22Rv1 (cell line): Measurements from ENCODE around the gene HDAC6.

Experiments used
- H3K27ac ChIP-seq: fragments of 450-650 bp; 2 replicates; pipeline ENCODE4 v1.5.1; 2017
- ZFX ChIP-seq: fragments of 450-650 bp; IDR thresholded peaks from 2 replicates; pipeline ENCODE4 v1.6.1; 2017; ENCODE audit warnings: antibody characterized with exemption, borderline replicate concordance
- TF ChIP-seq, protein P1 (sequence below): fragments of 450-650 bp; IDR thresholded peaks from 2 replicates; pipeline ENCODE4 v1.5.1; 2017; ENCODE audit warnings: mild to moderate bottlenecking

The HDAC6 gene

DNA sequence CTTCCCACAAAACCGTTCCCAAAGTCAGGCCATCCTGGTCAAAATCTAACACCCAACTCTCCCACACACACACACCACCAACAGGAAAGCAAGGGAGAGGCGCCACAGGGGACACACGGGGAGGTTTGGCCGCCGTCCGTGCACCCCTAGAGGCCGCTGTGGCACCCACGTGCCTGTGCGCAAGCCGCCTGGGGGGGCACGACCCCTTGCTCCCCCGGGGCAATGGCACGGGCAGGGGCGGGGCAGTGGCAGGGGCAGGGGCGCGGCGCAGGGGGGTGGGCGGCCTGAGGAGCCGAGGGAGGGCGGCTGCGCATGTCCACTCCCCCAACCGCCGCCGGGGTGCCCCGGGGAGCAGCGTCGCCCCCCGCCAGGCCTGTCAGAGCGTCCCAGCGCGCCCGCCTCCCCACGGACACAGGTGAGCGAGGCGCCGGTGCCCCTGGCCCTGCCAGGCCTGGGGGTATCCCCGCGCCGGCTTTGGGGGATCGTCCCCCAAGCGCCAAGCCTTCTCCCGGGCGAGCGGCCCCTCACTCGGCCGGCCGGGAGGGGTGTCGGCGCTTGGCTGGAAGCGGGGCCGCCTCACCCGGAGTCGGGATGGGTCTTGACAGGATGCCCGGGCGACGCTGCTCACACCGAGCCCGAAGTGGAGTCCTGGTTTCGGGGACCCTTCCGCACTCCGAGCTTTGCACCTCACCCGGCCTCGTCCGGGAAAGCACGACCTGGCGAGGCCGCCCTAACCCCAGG, 24.4 kb downstream of the HDAC6 start, which contains the start of gene ERAS:
Gene ERAS (plus strand): TSS at position 379 of the 741 bp plus-strand sequence. CDS start 2,611 bp downstream, outside the sequence.
- H3K27ac ChIP-seq: no peak within 1 kb of the TSS
- no peak for TF ChIP-seq ZFX

DNA sequence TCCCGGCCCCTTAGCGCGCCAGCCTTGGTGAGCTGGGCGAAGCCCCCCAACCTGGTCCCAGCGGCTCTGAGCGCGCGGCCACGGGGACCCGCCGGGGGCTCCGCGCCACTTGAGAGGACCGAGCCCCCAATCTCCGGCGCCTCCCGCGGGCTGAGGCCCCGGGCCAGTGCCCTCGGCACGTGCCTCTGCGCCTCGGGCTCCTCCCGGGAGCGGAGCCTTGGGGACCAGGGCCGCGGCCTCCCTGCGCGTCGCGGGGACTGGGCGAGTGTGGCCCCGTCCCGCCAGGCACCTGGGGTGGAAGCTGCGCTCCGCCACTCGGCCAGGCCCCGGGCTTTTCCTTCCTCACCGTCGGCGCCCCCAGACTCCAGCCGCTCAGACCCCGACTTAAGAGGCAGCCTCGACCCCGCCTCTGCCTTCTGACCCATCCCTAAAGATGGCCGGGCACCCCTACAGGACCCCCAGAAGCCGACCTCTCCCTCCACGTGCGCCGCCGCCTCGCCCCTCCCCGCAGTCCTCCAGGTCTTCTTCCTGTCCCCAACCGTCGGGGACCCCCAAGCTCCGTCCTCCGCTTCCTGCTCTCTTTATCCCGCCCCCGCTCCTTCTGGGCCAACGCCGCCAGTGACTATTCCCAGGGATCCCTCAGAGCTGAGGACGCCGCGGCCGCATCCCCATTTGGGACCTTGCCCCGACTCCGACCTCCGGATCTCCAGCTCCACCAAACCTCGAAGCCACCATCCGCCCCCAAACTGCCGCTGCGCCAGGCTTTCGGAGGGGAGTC, 25.2 kb downstream of the HDAC6 start:
- TF ChIP-seq, protein P1, sequence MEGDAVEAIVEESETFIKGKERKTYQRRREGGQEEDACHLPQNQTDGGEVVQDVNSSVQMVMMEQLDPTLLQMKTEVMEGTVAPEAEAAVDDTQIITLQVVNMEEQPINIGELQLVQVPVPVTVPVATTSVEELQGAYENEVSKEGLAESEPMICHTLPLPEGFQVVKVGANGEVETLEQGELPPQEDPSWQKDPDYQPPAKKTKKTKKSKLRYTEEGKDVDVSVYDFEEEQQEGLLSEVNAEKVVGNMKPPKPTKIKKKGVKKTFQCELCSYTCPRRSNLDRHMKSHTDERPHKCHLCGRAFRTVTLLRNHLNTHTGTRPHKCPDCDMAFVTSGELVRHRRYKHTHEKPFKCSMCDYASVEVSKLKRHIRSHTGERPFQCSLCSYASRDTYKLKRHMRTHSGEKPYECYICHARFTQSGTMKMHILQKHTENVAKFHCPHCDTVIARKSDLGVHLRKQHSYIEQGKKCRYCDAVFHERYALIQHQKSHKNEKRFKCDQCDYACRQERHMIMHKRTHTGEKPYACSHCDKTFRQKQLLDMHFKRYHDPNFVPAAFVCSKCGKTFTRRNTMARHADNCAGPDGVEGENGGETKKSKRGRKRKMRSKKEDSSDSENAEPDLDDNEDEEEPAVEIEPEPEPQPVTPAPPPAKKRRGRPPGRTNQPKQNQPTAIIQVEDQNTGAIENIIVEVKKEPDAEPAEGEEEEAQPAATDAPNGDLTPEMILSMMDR: no peak
- TF ChIP-seq ZFX: no peak
- H3K27ac ChIP-seq: no peak overlapping the region

DNA sequence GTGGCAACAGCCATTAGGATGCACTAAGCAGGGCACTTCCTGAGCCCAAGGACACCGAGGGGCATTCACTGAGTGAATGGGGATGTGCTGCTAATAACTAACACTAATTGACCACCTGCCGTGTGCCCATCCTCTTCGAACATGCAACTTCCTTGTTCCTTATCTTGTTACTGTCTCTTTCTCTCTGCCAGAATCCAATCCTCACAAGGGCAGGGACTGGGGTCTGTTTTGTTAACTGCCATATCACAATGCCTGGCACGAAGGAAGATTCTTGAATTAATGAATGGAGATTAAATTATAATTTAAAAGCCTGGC, 25.7 kb downstream of the HDAC6 start:
- TF ChIP-seq, protein P1: no peak
- no peak for TF ChIP-seq ZFX
- no peak overlapping the region for H3K27ac ChIP-seq

DNA sequence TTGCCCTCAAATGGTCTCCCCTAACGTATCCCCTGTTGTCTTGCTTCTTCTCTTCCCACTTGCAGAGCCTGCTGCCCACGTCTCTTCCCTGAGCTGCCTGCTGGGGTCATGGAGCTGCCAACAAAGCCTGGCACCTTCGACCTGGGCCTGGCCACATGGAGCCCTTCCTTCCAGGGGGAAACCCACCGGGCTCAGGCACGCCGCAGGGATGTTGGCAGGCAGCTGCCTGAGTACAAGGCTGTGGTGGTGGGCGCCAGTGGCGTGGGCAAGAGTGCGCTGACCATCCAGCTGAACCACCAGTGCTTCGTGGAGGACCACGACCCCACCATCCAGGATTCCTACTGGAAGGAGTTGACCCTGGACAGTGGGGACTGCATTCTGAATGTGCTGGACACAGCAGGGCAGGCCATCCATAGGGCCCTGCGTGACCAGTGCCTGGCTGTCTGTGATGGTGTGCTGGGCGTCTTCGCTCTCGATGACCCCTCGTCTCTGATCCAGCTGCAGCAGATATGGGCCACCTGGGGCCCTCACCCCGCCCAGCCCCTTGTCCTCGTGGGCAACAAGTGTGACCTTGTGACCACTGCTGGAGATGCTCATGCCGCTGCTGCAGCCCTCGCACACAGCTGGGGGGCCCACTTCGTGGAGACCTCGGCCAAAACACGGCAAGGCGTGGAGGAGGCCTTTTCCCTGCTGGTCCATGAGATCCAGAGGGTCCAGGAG, 27.3 kb downstream of the HDAC6 start:
- TF ChIP-seq, protein P1: no peak
- no peak overlapping the region for H3K27ac ChIP-seq

DNA sequence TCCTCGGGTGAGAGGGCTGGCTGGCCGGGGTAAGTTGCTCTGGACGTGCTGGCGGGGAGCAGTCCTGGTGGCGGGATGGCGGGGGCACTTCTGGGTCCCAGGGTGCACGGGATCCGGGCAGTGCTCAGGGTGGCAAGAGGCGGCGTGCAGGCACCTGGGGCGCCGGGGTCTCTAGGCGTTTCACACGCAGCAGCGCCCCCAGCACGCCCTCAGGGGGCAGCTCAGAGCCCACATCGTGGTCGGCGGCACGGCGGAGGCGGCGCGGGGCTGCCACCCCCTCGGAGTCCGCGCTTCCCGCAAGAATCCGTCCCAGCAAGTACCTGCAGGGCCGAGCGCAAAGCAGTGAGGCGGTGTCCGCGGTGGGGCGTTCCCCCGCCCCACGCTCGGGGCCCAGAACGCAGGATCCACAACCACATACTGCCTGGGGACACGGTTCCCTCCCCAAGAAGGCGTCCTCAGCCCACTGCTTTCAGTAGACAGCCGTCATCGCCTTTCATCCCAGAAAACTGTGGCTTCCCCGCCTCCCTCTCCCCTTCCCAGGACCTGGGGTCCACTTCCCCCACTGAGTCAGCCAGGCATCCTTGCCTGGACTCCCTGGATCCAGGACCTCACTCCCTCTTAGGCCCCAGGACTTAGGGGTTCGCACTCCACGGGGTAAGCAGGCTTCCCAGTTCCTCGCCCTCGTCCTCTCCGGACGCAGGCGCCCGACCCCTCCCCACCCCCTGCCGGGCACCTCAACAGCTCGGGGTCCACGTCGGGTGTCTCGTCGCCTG, 29.5 kb downstream of the HDAC6 start:
- TF ChIP-seq ZFX: no peak
- TF ChIP-seq, protein P1: no peak

DNA sequence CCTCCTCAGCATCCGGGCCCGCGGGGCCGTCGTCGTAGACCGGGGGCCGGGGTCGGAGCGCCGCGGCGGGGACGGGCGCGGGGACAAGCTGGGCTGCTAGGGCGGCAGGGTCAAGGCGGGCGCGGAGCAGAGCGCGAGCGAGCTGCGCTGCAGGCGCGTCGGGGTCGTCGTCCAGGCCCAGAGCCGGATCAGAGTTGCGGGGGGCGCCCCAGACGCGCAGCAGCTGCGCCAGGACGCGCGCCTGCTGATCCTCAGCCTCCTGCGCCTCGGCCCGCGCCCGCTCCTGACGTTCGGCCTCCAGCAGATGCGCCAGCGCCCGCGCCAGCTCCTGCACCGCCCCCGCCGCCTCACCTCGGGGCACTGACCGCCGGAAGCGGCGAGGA, 30.0 kb downstream of the HDAC6 start:
- TF ChIP-seq, protein P1: no peak
- no peak for TF ChIP-seq ZFX
- no peak overlapping the region for H3K27ac ChIP-seq

More for the DNA sequence above, 29.5 kb downstream of the HDAC6 start:
- no peak overlapping the region for H3K27ac ChIP-seq

DNA sequence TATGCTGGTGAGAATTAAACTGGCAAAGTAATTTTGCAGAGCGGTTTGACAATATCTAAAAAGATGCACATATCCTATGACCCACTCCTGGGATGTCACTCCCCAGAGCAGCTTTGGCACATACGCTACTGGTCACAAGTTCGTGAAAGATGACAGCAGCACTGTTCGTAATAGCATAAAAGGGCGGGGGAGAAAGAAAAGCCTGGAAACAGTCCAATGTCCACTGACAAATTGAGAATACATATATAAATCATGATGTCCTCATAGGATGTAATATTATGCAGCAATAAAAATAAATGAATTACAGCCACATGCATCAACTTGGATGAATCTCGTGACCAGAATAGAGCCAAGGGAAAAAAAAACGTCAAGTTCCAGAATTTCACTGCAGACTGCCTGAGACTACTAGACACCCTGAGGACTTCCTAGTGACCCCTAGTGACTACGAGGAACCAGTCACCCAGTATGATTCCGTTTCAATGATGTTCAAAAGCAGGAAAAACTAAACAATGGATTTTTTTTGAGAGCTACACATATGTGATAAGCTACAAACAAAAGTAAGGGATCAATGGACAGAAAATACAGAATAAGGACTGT, 31.8 kb downstream of the HDAC6 start:
- H3K27ac ChIP-seq: no peak overlapping the region
- TF ChIP-seq, protein P1: no peak
- TF ChIP-seq ZFX: no peak
